ENCODE results near the gene KIAA1217. TPM values are rescaled to one million over a fixed set of nuclear protein-coding genes. Genes with fewer than 3 reads are reported as not detected.

The KIAA1217 gene
- total and polyA plus RNA-seq, 12 donors: 10.8 to 73.7 (median 40.8) TPM

- 60 to 69% (median 65%) methylated on average over 5 of the region's 5 CpGs for WGBS, 4 donors
- DNase-seq: no peak
- Histone ChIP-seq H3K27ac (peak overlapping the region; percentile 82 to 96 (median 93)), H3K4me1 (replicated peaks in 1 of 2) (peaks cover 12 to 26% of the 10 kb centered on the region in 2 donors), H3K4me3 (no peak overlapping the region), H3K36me3 (replicated peaks in 1 of 2) (no peaks in the 10 kb centered on the region), H3K9me3 (replicated peaks in 1 of 3) (no peaks in the 10 kb centered on the region), H3K27me3 (no peaks in the 10 kb centered on the region)
- intact Hi-C loops (cut with DNase I): loop anchor here in 1 of 2 donors (10.0 kb wide), 1 partner anchor 147 kb away; no protein-coding TSS in a partner anchor
- TF ChIP-seq CTCF (IDR thresholded peaks at IDR 0.05): no peak
- no peak for TF ChIP-seq POLR2A (IDR thresholded peaks at IDR 0.05)
Observed at GRCh38 chr10:24207341-24207740, 1.6 kb upstream of the KIAA1217 start.

- Histone ChIP-seq H3K27ac (peak overlapping the region; percentile 82 to 96 (median 93)), H3K9me3 (replicated peaks in 1 of 3) (no peaks in the 10 kb centered on the region), H3K36me3 (replicated peaks in 1 of 2) (no peaks in the 10 kb centered on the region), H3K4me3 (peak overlapping the region in 1 of 4 donors; percentile 55), H3K4me1 (replicated peaks in 1 of 2) (peaks cover 12 to 29% of the 10 kb centered on the region in 2 donors), H3K27me3 (no peaks in the 10 kb centered on the region)
- TF ChIP-seq POLR2A (IDR thresholded peaks at IDR 0.05) (peak in 1 of 2 donors; percentile 5), CTCF (IDR thresholded peaks at IDR 0.05) (no peak)
- intact Hi-C loops (cut with DNase I): loop anchor here in 1 of 2 donors (10.0 kb wide), 1 partner anchor 147 kb away; no protein-coding TSS in a partner anchor
- 18 to 25% (median 21%) methylated on average over 13 of the region's 13 CpGs for WGBS, 4 donors
- DNase-seq: peak; percentile 38 to 87 (median 65)
Observed at GRCh38 chr10:24207781-24208611, 942 bp upstream of the KIAA1217 start.

GRCh38 chr10:24209432-24209771 lies 464 bp downstream of the KIAA1217 start:
- H3K4me3 ChIP-seq: peak overlapping the region in 3 of 4 donors; percentile 54 to 78 (median 55)
- TF ChIP-seq CTCF (IDR thresholded peaks at IDR 0.05) (peak in 1 of 6 experiments; percentile 3), POLR2A (IDR thresholded peaks at IDR 0.05) (no peak)
- DNase-seq: peak; percentile 30 to 66 (median 38)
- peak overlapping the region; percentile 82 to 96 (median 93) for H3K27ac ChIP-seq
- no peaks in the 10 kb centered on the region for H3K36me3 ChIP-seq (replicated peaks in 1 of 2)
- peaks cover 12 to 29% of the 10 kb centered on the region in 2 donors for H3K4me1 ChIP-seq (replicated peaks in 1 of 2)
- WGBS, 4 donors: 1 to 3% (median 2%) methylated on average over 5 of the region's 5 CpGs
- H3K27me3 ChIP-seq: no peaks in the 10 kb centered on the region
- intact Hi-C loops (cut with DNase I): loop anchor here in 1 of 2 donors (10.0 kb wide), 1 partner anchor 145 kb away; no protein-coding TSS in a partner anchor
- H3K9me3 ChIP-seq (replicated peaks in 1 of 3): no peaks in the 10 kb centered on the region

- H3K27me3 ChIP-seq: no peaks in the 10 kb centered on the region
- DNase-seq: peak in 6 of 7 donors; percentile 18 to 53 (median 26)
- peaks cover 16 to 35% of the 10 kb centered on the region in 2 donors for H3K4me1 ChIP-seq (replicated peaks in 1 of 2)
- peak overlapping the region in 2 of 4 donors; percentile 54 to 55 for H3K4me3 ChIP-seq
- peak overlapping the region in 4 of 5 donors; percentile 92 to 96 (median 94) for H3K27ac ChIP-seq
- no peaks in the 10 kb centered on the region for H3K36me3 ChIP-seq (replicated peaks in 1 of 2)
- TF ChIP-seq CTCF (IDR thresholded peaks at IDR 0.05): no peak
- no peak for TF ChIP-seq POLR2A (IDR thresholded peaks at IDR 0.05)
- H3K9me3 ChIP-seq (replicated peaks in 1 of 3): no peaks in the 10 kb centered on the region
- 11 to 14% (median 13%) methylated on average over 12 of the region's 12 CpGs for WGBS, 4 donors
- intact Hi-C loops (cut with DNase I): loop anchor here in 1 of 2 donors (10.0 kb wide), 1 partner anchor 145 kb away; no protein-coding TSS in a partner anchor
Observed at GRCh38 chr10:24209946-24210491, 1.1 kb downstream of the KIAA1217 start.

All from adrenal gland (tissue), 12 donors.